ENCODE results near the gene RUNX3. TPM values are rescaled to one million over a fixed set of nuclear protein-coding genes. Genes with fewer than 3 reads are reported as not detected.

Gene RUNX3
- polyA plus RNA-seq, 1 of the 3 experiments (the other 2 are of a cell fraction) = not detected

- TF ChIP-seq, protein P1, sequence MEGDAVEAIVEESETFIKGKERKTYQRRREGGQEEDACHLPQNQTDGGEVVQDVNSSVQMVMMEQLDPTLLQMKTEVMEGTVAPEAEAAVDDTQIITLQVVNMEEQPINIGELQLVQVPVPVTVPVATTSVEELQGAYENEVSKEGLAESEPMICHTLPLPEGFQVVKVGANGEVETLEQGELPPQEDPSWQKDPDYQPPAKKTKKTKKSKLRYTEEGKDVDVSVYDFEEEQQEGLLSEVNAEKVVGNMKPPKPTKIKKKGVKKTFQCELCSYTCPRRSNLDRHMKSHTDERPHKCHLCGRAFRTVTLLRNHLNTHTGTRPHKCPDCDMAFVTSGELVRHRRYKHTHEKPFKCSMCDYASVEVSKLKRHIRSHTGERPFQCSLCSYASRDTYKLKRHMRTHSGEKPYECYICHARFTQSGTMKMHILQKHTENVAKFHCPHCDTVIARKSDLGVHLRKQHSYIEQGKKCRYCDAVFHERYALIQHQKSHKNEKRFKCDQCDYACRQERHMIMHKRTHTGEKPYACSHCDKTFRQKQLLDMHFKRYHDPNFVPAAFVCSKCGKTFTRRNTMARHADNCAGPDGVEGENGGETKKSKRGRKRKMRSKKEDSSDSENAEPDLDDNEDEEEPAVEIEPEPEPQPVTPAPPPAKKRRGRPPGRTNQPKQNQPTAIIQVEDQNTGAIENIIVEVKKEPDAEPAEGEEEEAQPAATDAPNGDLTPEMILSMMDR (IDR thresholded peaks at IDR 0.05) = no peak
- no peak for TF ChIP-seq ZBTB33 (IDR thresholded peaks at IDR 0.05; ENCODE audit: borderline replicate concordance, low read depth)
Measured at GRCh38 chr1:24921412-24921811, 8.7 kb downstream of the RUNX3 start (continued).

DNA sequence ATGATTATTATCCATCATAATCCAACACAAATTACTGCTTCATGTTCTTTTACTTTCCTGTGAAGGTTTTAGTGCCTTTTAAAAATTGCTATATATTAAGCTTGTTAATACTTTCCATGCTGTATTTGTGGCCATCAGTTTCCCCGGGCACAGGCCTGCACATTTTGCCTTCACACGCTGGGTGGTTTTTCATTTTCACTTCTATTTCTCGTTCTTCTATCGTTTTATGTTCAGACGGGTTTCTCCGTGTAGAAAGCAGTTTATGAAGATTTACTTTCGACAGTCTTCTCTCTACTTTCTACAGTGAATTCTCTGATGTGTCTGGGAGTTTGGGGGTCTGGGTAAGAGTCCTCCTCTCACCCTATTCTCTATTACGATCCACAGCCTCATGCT, 9.5 kb downstream of the RUNX3 start:
- H3K27ac ChIP-seq (ENCODE audit: low read depth in 2 of 2, low read length in 1 of 2) = no peak overlapping the region

More for the DNA sequence above, 9.5 kb downstream of the RUNX3 start:
- no peak for DNase-seq
- Histone ChIP-seq H3K4me2 (no peak overlapping the region), H3K27me3 (ENCODE audit: insufficient read depth) (peaks cover 23% of the 10 kb centered on the region), H2AFZ (ENCODE audit: low read depth) (no peak overlapping the region), H3F3A (replicated peaks; ENCODE audit: insufficient read depth) (peaks cover 4% of the 10 kb centered on the region), H3K4me1 (ENCODE audit: control insufficient read depth in 1 of 2, insufficient read depth in 2 of 2, low read depth in 1 of 2, low read length in 1 of 2) (no peaks in the 10 kb centered on the region; a peak in 1 of 4 replicates), H3K79me2 (ENCODE audit: insufficient read depth) (no peaks in the 10 kb centered on the region), H3K9me2 (no peaks in the 10 kb centered on the region), H3K9me3 (no peaks in the 10 kb centered on the region), H3K9ac (no peak overlapping the region), H3K36me3 (replicated peaks in 1 of 2; ENCODE audit: control insufficient read depth in 1 of 2, insufficient read depth in 2 of 2, low read length in 1 of 2) (no peaks in the 10 kb centered on the region), H3K4me3 (ENCODE audit: low read depth in 2 of 2, low read length in 1 of 2) (no peak overlapping the region), H4K20me1 (ENCODE audit: insufficient read depth) (no peaks in the 10 kb centered on the region)
- 74% methylated on average over 8 of the region's 8 CpGs for WGBS (ENCODE audit: low lambda C conversion rate)
- CTCF ChIA-PET = no interaction called here
- TF ChIP-seq RAD21 (IDR thresholded peaks at IDR 0.05; ENCODE audit: low read length) = no peak
- no peak for TF ChIP-seq GATA2 (CRISPR knock-in tag; IDR thresholded peaks at IDR 0.05)
- no peak for TF ChIP-seq FOSL2 (IDR thresholded peaks at IDR 0.05; ENCODE audit: borderline replicate concordance, low read depth)
- no peak for TF ChIP-seq NFIC (IDR thresholded peaks at IDR 0.05; ENCODE audit: borderline replicate concordance)
- TF ChIP-seq EP300 (IDR thresholded peaks at IDR 0.05; ENCODE audit: borderline replicate concordance in 1 of 2, low read depth in 1 of 2, low read length in 1 of 2) = no peak
- TF ChIP-seq POLR2AphosphoS5 (IDR thresholded peaks at IDR 0.05; ENCODE audit: low read depth, low read length) = no peak
- TF ChIP-seq NRF1 (IDR thresholded peaks at IDR 0.05; ENCODE audit: low read depth, low read length) = no peak
- no peak for TF ChIP-seq FOXJ3 (CRISPR knock-in tag; IDR thresholded peaks at IDR 0.05)
- no peak for TF ChIP-seq RFX5 (IDR thresholded peaks at IDR 0.05; ENCODE audit: low read length)
- TF ChIP-seq ELF1 (IDR thresholded peaks at IDR 0.05) = no peak
- TF ChIP-seq, protein P1 (IDR thresholded peaks at IDR 0.05) = no peak
- TF ChIP-seq, protein P2, sequence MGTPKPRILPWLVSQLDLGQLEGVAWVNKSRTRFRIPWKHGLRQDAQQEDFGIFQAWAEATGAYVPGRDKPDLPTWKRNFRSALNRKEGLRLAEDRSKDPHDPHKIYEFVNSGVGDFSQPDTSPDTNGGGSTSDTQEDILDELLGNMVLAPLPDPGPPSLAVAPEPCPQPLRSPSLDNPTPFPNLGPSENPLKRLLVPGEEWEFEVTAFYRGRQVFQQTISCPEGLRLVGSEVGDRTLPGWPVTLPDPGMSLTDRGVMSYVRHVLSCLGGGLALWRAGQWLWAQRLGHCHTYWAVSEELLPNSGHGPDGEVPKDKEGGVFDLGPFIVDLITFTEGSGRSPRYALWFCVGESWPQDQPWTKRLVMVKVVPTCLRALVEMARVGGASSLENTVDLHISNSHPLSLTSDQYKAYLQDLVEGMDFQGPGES (IDR thresholded peaks at IDR 0.05; ENCODE audit: low read depth, low read length) = no peak
- TF ChIP-seq ZBTB33 (IDR thresholded peaks at IDR 0.05; ENCODE audit: borderline replicate concordance, low read depth) = no peak
- TF ChIP-seq MEF2A (IDR thresholded peaks at IDR 0.05; ENCODE audit: borderline replicate concordance, low read depth) = no peak
- no peak for TF ChIP-seq JUND (IDR thresholded peaks at IDR 0.05)
- no peak for TF ChIP-seq REST (IDR thresholded peaks at IDR 0.05; ENCODE audit: low read depth, low read length)
- TF ChIP-seq YY1 (IDR thresholded peaks at IDR 0.05; ENCODE audit: low read depth) = no peak
- POLR2A ChIA-PET = no interaction called here
